Ascending aorta (tissue), 2 donors: ENCODE measurements around the gene CD2AP. TPM values are rescaled to one million over a fixed set of nuclear protein-coding genes. Genes with fewer than 3 reads are reported as not detected.

ENCODE experiments used
- DNase-seq, 2 donors: peaks; one replicate each; pipeline ENCODE4 v3.0.0-alpha.2; 2019; ENCODE audit warnings: low spot score in 2 of 2
- H3K27ac ChIP-seq, 2 donors: fragments of 200-600 bp; sonication (generic); one replicate each; pipeline ENCODE4 v1.5.1; 2016 to 2017; ENCODE audit warnings: mild to moderate bottlenecking in 1 of 2
- H3K27me3 ChIP-seq: fragments of 200-600 bp; sonication (generic); one replicate; pipeline ENCODE4 v1.5.1; 2017
- H3K36me3 ChIP-seq, 2 donors: fragments of 200-600 bp; sonication (generic); one replicate each; pipeline ENCODE4 v1.5.1; 2016
- H3K4me1 ChIP-seq, 2 donors: fragments of 200-600 bp; sonication (generic); one replicate each; pipeline ENCODE4 v1.5.1; 2016 to 2017; ENCODE audit warnings: mild to moderate bottlenecking in 1 of 2
- H3K4me3 ChIP-seq, 2 donors: fragments of 200-600 bp; sonication (generic); one replicate each; pipeline ENCODE4 v1.5.1; 2016 to 2017; ENCODE audit warnings: mild to moderate bottlenecking in 1 of 2
- H3K9me3 ChIP-seq, 2 donors: fragments of 200-600 bp; sonication (generic); one replicate each; pipeline ENCODE4 v1.5.1; 2016
- intact Hi-C: fragments of 100-400 bp; cut with DNase I; formaldehyde crosslinking; loops from one replicate; pipeline ENCODE4 v1.15.1; 2023
- total RNA-seq: library from RNA; depleted of rRNA; stranded (reverse); fragments of >200 nt; gene quantifications from one replicate; pipeline ENCODE4 v1.1.0, GENCODE V29; 2016
- TF ChIP-seq, protein P1 (sequence below), 3 experiments: fragments of 200-600 bp in 2 of 3; fragments of 450-650 bp in 1 of 3; sonication (generic) in 2 of 3; IDR thresholded peaks; one replicate each; pipeline ENCODE4 v1.5.1; 2016 to 2019; ENCODE audit warnings: antibody characterized with exemption in 3 of 3, mild to moderate bottlenecking in 1 of 3, moderate library complexity in 1 of 3

CD2AP gene
- total RNA-seq, 1 donor from 2014 or later = 18.9 TPM

DNA sequence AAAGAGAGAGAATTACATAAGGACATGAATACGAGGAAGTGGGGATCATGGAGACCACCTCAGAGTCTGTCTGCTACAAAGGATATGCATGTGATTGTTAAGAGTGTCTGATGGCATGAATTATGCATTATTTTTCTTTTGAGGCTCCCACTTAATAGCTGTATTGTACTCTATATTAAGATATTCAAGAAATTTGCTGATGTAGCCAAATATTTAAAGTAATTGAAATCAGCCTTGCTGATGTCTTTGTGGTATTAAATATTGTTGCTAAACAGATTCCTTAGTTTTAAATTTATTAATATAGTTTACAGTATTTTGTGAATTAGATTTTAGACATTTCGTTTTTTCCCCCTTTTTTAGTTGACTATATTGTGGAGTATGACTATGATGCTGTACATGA is 25.3 kb downstream of the CD2AP start:
- Histone ChIP-seq H3K4me1 (no peaks in the 10 kb centered on the region), H3K9me3 (no peaks in the 10 kb centered on the region), H3K27me3 (no peaks in the 10 kb centered on the region), H3K4me3 (no peak overlapping the region), H3K36me3 (peaks cover 4 to 8% of the 10 kb centered on the region in 2 donors), H3K27ac (no peak overlapping the region)
- TF ChIP-seq, protein P1, sequence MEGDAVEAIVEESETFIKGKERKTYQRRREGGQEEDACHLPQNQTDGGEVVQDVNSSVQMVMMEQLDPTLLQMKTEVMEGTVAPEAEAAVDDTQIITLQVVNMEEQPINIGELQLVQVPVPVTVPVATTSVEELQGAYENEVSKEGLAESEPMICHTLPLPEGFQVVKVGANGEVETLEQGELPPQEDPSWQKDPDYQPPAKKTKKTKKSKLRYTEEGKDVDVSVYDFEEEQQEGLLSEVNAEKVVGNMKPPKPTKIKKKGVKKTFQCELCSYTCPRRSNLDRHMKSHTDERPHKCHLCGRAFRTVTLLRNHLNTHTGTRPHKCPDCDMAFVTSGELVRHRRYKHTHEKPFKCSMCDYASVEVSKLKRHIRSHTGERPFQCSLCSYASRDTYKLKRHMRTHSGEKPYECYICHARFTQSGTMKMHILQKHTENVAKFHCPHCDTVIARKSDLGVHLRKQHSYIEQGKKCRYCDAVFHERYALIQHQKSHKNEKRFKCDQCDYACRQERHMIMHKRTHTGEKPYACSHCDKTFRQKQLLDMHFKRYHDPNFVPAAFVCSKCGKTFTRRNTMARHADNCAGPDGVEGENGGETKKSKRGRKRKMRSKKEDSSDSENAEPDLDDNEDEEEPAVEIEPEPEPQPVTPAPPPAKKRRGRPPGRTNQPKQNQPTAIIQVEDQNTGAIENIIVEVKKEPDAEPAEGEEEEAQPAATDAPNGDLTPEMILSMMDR (IDR thresholded peaks at IDR 0.05) = no peak
- DNase-seq = no peak
- intact Hi-C loops = no loop called here

DNA sequence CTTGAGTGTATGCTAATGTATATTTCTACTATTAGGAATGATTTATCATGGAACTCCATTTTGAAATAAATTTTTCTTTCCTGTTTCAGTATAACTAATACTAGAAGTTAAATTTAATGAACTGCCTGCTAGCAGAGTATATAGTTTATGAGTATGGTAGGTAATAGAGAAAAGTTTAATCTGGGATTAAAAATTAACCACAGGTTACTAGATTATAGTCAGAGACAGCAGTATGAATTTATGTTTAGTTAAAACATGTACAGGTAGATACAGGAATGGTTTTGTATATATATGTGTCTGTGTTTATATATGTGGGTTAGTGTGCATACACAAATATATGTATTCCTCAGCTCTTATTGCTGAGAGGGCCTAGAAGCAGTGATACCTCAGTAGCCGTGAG is 32.3 kb downstream of the CD2AP start:
- Histone ChIP-seq H3K27me3 (no peaks in the 10 kb centered on the region), H3K4me1 (no peaks in the 10 kb centered on the region), H3K4me3 (no peak overlapping the region), H3K36me3 (peaks cover 4 to 8% of the 10 kb centered on the region in 2 donors), H3K9me3 (peaks cover 0 to 15% of the 10 kb centered on the region in 2 donors), H3K27ac (no peak overlapping the region)
- TF ChIP-seq, protein P1 (IDR thresholded peaks at IDR 0.05) = no peak
- intact Hi-C loops = no loop called here
- no peak for DNase-seq

DNA sequence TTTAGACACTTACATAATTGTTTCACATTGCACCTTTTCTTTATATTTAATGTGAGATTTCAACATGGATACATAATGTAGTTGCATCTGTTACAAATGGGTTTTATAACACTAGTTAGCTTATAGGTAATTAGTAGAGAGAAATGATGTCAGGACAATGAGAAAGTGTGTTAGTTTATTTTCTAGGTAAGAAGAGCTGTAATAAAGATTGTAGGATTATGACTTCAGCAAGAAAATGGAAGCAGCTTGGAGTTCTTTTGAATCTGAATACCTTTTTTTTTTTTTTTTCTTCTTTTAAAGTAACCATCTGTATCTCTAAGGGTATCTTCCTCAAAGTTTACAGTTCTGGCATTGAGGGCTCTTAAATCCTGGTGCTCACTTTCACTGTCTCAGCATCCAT is 35.3 kb downstream of the CD2AP start:
- Histone ChIP-seq H3K4me1 (no peaks in the 10 kb centered on the region), H3K4me3 (no peak overlapping the region), H3K36me3 (no peaks in the 10 kb centered on the region), H3K9me3 (peaks cover 0 to 15% of the 10 kb centered on the region in 2 donors), H3K27ac (no peak overlapping the region), H3K27me3 (no peaks in the 10 kb centered on the region)
- intact Hi-C loops = no loop called here
- DNase-seq = no peak
- TF ChIP-seq, protein P1 (IDR thresholded peaks at IDR 0.05) = no peak

DNA sequence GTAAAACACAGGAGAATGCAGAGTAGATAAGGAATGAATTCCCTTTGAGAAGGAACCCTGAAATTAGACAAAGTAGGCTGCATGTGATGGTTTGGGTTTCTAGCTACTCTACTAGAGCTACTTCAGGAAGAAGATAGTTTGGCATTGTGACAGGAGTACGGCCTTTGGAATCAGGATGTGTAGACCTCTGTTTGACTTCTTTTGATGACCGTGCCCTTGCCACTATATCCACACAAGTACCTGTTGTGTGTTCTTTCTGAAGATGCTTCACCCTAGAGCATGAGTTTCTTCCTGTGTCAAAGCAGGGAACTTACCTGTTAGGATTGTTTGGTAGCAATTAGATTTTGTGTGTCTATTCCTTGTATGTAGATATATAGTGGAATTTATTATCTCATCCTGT is 41.7 kb downstream of the CD2AP start:
- Histone ChIP-seq H3K4me1 (peaks cover 0 to 5% of the 10 kb centered on the region in 2 donors), H3K36me3 (no peaks in the 10 kb centered on the region), H3K4me3 (no peak overlapping the region), H3K9me3 (no peaks in the 10 kb centered on the region), H3K27ac (no peak overlapping the region), H3K27me3 (no peaks in the 10 kb centered on the region)
- intact Hi-C loops = loop anchor here (5.0 kb wide), 1 partner anchor 42 kb away; the partner anchor contains the start of gene CD2AP
- TF ChIP-seq, protein P1 (IDR thresholded peaks at IDR 0.05) = no peak
- DNase-seq = no peak

GRCh38 chr6:47520282-47520681 is 42.7 kb downstream of the CD2AP start:
- Histone ChIP-seq H3K27me3 (no peaks in the 10 kb centered on the region), H3K9me3 (no peaks in the 10 kb centered on the region), H3K4me1 (peaks cover 0 to 7% of the 10 kb centered on the region in 2 donors), H3K36me3 (no peaks in the 10 kb centered on the region), H3K27ac (no peak overlapping the region), H3K4me3 (no peak overlapping the region)
- no peak for DNase-seq
- TF ChIP-seq, protein P1 (IDR thresholded peaks at IDR 0.05) = no peak
- intact Hi-C loops = no loop called here

DNA sequence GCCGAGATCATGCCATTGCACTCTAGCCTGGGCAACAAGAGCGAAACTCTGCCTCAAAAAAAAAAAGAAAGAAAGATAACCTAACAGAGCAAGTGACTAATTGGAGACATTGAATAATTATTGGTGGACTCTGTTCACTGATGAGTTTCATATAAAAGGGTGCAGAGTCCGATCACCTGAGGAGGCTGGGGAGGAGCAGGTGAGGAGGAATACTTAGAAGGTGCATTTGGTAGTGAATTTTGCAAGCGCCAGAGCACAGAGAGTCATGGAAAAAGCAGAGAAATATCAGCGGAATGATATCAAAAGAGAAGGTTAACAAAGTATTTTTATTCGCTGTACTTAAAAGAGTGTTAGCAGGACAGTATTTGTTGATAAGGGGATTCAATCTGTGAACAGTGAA is 44.4 kb downstream of the CD2AP start:
- no peaks in the 10 kb centered on the region for H3K9me3 ChIP-seq
- no peak for DNase-seq
- no peaks in the 10 kb centered on the region for H3K27me3 ChIP-seq
- no peak overlapping the region for H3K4me3 ChIP-seq
- peaks cover 0 to 2% of the 10 kb centered on the region in 2 donors for H3K36me3 ChIP-seq
- H3K27ac ChIP-seq = no peak overlapping the region
- intact Hi-C loops = no loop called here
- peaks cover 0 to 7% of the 10 kb centered on the region in 2 donors for H3K4me1 ChIP-seq
- TF ChIP-seq, protein P1 (IDR thresholded peaks at IDR 0.05) = no peak
